Measurements from ENCODE around the gene MDGA2. TPM values are rescaled to one million over a fixed set of nuclear protein-coding genes. Genes with fewer than 3 reads are reported as not detected.

The MDGA2 gene
- total and polyA plus RNA-seq, 2 of the 13 experiments (the other 11 are each of a cell fraction or from before 2014, with no cell fraction given), result not detected

DNA sequence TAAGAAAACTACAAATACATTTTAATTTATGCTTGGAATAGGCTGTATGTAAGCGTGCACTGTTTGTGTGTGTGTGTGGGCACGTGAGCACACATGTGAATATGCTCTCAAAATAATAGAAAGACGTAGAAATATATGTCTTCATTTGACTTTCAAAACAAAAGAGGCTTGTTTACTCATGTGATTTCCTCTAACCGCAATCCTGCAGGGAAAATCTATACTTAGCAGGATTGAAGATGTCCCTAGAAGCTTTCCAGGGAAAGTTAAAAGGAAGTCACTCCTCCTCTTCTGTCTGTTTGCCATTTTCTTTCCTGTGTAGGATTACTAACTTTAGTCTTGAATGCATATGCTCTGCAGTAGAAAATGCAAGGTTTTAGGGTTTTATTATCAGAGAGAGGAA lies 404.7 kb downstream of the MDGA2 start:
- no peaks in the 10 kb centered on the region for H3K4me1 ChIP-seq (ENCODE audit: insufficient read depth, low read length)
- no peak overlapping the region for H3K4me3 ChIP-seq (replicated peaks in 1 of 3; ENCODE audit: insufficient read depth in 1 of 3, low read depth in 2 of 3, low read length in 3 of 3)
- no peaks in the 10 kb centered on the region for H3K9me3 ChIP-seq (ENCODE audit: low read length)
- no peak overlapping the region for H3K9ac ChIP-seq (ENCODE audit: insufficient read depth, low read depth, low read length)
- FAIRE-seq (no peak), ATAC-seq (no peak), DNase-seq (ENCODE audit: low spot score) (no peak)
- 2% methylated on average over 4 of the region's 4 CpGs for WGBS (ENCODE audit: low lambda C conversion rate)
- ChIA-PET POLR2A (no interaction called here), CTCF (ENCODE audit: low intra/inter-chr PET ratio, low total read pairs) (no interaction called here)
- in situ Hi-C loops (cut with HindIII; ENCODE audit: extremely low pct_ligation_motif_present, low pct_unique_long_range_greater_than_20kb) (no loop called here), intact Hi-C loops (cut with micrococcal nuclease; ENCODE audit: unreplicated experiment) (loop anchor here (10.0 kb wide), 1 partner anchor 1846 kb away; no protein-coding TSS in a partner anchor)
- H4K20me1 ChIP-seq (ENCODE audit: insufficient read depth, low read length), result no peaks in the 10 kb centered on the region
- no TSS peak for BruUV-seq (replicated peaks)
- H3K79me2 ChIP-seq (ENCODE audit: insufficient read depth, low read length), result no peaks in the 10 kb centered on the region
- H3K4me2 ChIP-seq (ENCODE audit: low read depth, low read length), result no peak overlapping the region
- H3K27ac ChIP-seq (ENCODE audit: extremely low read length, insufficient read depth, low read length), result no peak overlapping the region
- H3K27me3 ChIP-seq (ENCODE audit: control insufficient read depth in 1 of 2, insufficient read depth in 2 of 2, low read length in 2 of 2), result no peaks in the 10 kb centered on the region
- H2AFZ ChIP-seq (ENCODE audit: low read length), result no peak overlapping the region
- H3K36me3 ChIP-seq (replicated peaks in 1 of 2; ENCODE audit: control insufficient read depth in 1 of 2, insufficient read depth in 2 of 2, low read length in 2 of 2), result no peaks in the 10 kb centered on the region
- TF ChIP-seq ZNF12 (CRISPR knock-in tag; IDR thresholded peaks at IDR 0.05) (no peak), DNMT1 (CRISPR knock-in tag; IDR thresholded peaks at IDR 0.05) (no peak), REST (IDR thresholded peaks at IDR 0.05; ENCODE audit: borderline replicate concordance in 1 of 2, low read depth in 1 of 2, low read length in 2 of 2) (no peak), ZNF572 (CRISPR knock-in tag; IDR thresholded peaks at IDR 0.05) (no peak), HOXA3 (CRISPR knock-in tag; IDR thresholded peaks at IDR 0.05) (no peak), HNF1A (IDR thresholded peaks at IDR 0.05; ENCODE audit: low read depth) (no peak), HNF1A (CRISPR knock-in tag; IDR thresholded peaks at IDR 0.05; ENCODE audit: borderline replicate concordance) (no peak), THAP11 (CRISPR knock-in tag; IDR thresholded peaks at IDR 0.05) (no peak), MAFF (IDR thresholded peaks at IDR 0.05; ENCODE audit: low read depth, low read length) (no peak), SETDB1 (CRISPR knock-in tag; IDR thresholded peaks at IDR 0.05; ENCODE audit: borderline replicate concordance) (no peak), GMEB2 (CRISPR knock-in tag; IDR thresholded peaks at IDR 0.05; ENCODE audit: low read depth) (no peak), ELF4 (CRISPR knock-in tag; IDR thresholded peaks at IDR 0.05; ENCODE audit: borderline replicate concordance) (no peak), PLRG1 (conservative IDR thresholded peaks at IDR 0.05) (no peak), NFYB (CRISPR knock-in tag; IDR thresholded peaks at IDR 0.05) (no peak), ZNF546 (CRISPR knock-in tag; conservative IDR thresholded peaks at IDR 0.05) (no peak)
- TF ChIP-seq, protein P1, sequence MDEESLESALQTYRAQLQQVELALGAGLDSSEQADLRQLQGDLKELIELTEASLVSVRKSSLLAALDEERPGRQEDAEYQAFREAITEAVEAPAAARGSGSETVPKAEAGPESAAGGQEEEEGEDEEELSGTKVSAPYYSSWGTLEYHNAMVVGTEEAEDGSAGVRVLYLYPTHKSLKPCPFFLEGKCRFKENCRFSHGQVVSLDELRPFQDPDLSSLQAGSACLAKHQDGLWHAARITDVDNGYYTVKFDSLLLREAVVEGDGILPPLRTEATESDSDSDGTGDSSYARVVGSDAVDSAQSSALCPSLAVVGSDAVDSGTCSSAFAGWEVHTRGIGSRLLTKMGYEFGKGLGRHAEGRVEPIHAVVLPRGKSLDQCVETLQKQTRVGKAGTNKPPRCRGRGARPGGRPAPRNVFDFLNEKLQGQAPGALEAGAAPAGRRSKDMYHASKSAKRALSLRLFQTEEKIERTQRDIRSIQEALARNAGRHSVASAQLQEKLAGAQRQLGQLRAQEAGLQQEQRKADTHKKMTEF (CRISPR knock-in tag; IDR thresholded peaks at IDR 0.05), result no peak

Measured in HepG2 (cell line).